Spleen (tissue), 7 donors: Measurements from ENCODE around the gene CYP4F22.

Source experiments
- CTCF ChIP-seq, 11 experiments: fragments of 200-600 bp in 7 of 11; fragments of 450-650 bp in 4 of 11; sonication (generic) in 4 of 11; IDR thresholded peaks in 8 of 11; conservative IDR thresholded peaks in 3 of 11; 1 replicate in 7 of 11; 2 replicates in 4 of 11; pipeline versions ENCODE4 v1.4.0 to v1.8.0; 2016 to 2021; ENCODE audit warnings: antibody characterized with exemption in 11 of 11, inconsistent platforms in 4 of 11, mild to moderate bottlenecking in 1 of 11
- POLR2AphosphoS5 ChIP-seq, 3 donors: sonication (generic); formaldehyde crosslinking; IDR thresholded peaks; one replicate each; pipeline ENCODE4 v1.5.1; 2017; ENCODE audit warnings: antibody characterized with exemption in 3 of 3
- donor health status: DM: no; HTN: no; CAD: no; lungs with moderate emphysema.
- donor health status: DM: no; HTN: no; CAD: no.
- donor health status: DM: no; HTN: no; CAD: no.

GRCh38 chr19:15570420-15570819, 62.1 kb downstream of the CYP4F22 start:
- no peak for TF ChIP-seq CTCF (IDR thresholded peaks at IDR 0.05 in 8 of 11, conservative IDR thresholded peaks at IDR 0.05 in 3 of 11)
- TF ChIP-seq POLR2AphosphoS5 (IDR thresholded peaks at IDR 0.05), result no peak
